HG03558 (cell line): ENCODE data around the gene TENM4.

Source experiments
- ATAC-seq: cut with Tn5 transposase; IDR thresholded peaks from one replicate; pipeline ENCODE4 v1.9.1; 2021; ENCODE audit warnings: moderate number of reproducible peaks; ENCODE audit not compliant: unreplicated experiment; ENCODE audit errors: extremely low read depth

Gene TENM4

DNA sequence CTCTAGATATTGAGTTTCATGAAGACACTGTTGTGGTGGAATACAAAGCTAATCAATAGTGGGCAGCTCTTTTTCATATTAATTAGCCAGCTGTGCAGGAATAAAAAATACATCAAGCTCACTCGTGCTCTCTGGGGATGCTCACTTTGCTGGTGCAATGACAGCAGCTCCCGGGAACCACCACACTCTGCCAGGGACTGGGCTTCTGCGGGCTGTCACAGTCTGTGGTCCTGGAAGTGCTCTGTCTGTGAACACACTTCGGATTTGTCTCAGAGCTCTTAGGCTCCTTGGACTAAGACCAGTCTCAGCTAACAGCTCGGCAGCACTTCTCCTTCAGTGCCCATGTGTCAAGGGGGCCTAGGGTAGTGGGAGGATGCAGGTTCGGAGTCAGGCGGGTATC is 393.5 kb downstream of the TENM4 start:
- ATAC-seq, result no peak

DNA sequence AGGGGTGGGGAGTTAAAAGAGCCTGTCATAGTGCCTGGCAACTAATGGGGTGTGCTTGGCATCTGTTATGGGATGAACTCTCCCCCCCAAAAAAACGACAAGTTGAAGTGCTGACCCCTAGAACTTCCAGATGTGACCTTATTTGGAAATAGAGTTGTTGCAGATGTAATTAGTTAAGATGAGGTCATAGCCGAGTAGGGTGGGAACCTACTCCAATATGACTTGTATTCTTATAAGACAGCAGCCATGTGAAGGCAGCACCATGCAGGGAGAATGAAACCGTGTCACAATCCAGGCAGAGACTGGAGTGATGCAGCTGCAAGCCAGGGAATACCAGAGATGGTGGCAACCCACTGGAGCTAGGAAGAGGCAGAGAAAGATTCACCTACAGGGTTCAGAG is 394.5 kb downstream of the TENM4 start:
- no peak for ATAC-seq

DNA sequence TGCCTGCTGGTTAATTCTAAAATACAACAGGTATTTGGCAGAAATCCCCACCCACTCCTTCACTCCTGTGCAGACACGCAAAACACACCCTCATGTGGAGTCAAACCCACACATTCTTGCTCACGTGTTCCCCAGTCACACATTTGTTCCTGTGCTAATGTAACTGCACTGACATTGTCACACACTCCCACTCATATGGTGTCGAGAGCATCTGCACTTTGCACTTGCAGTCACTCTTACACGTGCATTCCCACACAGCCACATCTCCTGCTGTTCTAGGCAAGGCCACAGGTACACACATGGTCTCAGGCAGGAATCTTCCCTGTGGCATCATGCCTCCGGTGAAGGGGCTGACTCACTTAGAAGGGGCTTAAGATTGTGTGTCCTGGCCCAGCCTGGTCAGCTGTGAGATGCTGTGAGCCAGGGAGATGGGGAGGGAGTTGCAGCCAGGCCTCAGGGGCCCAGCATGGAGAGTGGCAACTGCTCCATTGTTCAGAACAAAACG is 395.0 kb downstream of the TENM4 start:
- no peak for ATAC-seq

DNA sequence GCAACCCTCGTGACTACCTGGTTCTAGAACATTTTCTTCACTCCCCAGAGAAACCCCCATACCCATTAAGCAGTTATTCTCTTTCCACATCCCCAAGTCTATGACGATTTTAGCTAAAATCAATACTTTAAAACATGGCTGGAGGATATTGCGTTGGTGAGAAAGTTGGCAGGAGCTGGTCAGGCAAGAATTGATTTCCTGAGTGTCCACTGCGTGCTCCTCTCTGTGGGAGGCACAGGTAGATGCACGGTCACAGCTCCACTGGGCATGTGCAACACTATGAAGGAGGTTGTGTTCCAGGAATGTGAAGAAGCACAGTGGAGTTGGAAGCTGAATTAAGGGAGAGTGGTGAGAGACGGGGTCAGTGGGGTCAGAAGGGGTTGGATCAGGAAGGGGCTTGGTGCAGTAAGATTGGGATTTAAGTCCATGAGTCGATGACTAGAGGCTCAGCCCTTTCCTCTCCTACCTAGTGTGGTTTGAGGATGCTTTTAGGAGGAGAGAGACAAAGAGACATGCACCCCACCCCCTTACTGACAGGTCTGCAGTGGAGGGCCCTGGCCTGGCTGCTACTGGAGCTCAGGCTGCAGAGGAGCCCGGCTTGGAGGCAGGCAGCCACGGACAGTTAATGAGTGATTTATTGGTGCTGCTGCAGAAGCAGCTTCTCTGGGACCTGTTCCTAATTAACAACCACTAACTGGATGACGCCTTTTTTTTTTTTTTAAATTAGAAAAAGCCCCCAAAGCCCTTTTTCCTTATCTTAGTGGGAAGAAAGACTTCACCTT is 395.6 kb downstream of the TENM4 start:
- no peak for ATAC-seq

DNA sequence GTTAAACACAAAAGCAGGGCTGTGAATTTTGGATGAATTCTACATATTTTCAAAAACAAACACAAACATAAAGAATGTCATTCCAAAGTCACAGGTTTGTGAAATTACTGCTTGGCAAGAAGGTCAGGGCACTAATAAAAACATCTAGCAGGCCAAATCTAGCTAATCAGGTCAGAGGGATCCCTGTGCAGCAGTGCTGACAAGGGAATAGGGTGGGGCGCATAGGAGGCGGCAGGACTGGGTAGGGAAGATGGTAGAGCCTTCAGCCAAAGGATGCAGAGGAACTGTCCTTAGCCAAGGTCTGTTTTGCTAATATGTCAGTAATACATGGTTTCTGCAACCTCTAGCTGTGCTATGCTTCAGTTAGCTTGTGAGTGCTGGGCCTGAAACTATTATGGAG is 396.6 kb downstream of the TENM4 start:
- no peak for ATAC-seq

DNA sequence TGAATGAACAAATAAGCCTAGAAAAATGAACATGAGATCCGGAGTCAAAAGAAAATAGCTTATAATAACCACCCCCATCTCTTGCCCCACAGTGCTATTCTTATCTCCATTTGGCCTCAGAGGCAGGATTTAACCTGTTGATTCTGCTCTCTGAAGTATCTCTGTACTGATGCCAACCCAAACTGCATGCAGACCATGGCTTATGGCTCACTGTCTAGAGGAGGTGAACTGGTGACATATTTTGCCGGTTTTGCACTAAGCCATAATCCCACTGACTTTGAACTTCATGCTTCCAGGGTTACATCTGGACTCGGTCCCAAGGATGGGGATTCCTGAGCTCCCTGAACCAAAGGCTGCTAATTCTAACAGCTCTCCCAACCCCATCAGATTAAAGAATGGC is 397.1 kb downstream of the TENM4 start:
- ATAC-seq, result no peak

DNA sequence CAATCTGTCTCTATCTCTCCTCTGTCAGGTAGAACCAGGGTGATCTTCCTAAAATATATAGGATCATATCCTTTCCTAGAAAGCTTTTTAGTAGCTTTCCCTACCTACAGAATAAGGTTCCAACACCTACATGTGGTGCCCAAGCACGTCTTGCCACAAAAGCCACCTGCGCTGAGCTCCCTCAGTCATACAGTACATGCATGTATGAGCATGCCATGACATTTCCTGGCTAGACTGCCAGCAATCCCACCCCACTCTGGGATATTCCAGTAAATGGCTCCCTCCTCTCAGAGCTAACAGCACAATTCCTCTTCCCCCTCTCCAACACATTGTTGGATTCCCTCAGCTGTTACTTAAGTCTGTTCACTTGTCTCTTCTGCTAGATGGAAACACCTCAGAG is 398.0 kb downstream of the TENM4 start:
- no peak for ATAC-seq

DNA sequence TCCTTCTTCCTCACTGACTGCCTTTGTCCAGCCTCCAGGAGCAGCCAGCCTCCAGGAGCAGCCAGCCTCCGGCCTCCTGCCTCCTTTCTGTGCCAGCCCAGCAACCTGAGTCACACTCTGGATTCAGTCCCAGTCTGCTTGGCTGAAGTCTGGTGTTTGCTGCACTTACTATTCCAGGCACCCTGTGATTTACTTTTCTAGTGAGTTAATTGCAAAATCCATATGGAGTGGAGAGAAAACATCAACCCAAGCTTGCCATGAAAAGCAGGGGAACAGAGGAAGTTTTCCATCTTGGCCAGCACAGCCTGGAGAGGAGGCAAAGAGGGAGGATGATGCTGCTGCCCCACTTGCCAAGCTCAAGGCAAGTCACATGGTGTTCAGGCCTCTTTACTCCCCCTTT is 400.5 kb downstream of the TENM4 start:
- ATAC-seq, result no peak

DNA sequence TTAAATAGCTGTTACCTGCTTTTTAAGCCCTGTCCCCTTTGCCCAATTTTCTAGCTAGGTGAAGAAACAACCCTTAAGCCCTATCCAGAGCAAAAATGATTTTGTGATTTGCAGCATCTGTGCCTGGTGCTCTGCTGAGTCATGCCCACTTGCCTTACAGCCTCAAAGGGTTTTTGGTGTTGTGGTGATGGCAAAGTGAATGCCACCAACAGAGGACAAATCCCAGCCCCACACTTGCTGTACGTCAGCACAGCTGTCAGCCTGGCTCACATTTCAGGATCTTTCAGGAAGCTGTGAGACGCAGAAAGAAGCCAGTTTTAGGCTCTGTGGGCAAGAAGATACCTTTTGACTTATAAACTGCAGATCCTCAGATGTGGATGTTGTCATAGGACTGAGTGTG is 401.7 kb downstream of the TENM4 start:
- ATAC-seq, result no peak

DNA sequence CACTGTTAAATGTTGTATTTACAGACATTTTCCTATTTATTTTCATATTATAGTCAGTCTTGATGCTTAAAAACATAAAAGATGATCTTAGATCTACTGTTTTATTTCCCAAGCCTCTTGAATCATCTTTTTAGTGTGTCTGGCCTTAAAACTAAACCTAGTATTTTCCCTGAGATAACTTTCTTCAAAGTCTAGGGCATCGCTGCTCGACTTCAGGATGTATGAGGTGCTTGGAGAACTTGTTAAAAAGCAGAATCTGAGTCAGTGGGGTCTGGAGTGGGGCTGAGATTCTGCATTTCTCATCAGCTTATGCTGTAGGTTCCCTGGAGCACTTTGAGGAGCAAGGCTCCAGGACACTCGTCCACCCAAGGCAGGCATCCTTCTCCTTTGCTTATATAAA is 404.9 kb downstream of the TENM4 start:
- ATAC-seq, result no peak

DNA sequence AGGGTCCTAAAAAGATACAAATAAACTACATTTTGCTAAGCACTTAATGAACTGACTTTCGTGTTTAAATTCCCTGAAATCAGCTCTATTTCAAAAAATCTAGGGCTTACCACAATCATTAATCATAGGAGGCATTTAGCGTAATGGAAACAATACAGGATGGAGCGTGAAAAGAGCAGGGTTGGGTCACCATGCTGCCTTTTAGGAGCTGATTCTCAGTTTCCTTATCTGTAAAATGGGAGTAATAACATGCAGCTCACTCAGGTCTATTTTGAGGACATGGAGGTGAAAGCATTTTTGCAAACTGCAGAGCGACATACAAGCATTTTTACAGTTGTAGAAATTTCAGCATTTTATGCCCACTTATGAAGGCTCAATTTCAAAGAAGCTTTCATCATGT is 407.0 kb downstream of the TENM4 start:
- no peak for ATAC-seq

DNA sequence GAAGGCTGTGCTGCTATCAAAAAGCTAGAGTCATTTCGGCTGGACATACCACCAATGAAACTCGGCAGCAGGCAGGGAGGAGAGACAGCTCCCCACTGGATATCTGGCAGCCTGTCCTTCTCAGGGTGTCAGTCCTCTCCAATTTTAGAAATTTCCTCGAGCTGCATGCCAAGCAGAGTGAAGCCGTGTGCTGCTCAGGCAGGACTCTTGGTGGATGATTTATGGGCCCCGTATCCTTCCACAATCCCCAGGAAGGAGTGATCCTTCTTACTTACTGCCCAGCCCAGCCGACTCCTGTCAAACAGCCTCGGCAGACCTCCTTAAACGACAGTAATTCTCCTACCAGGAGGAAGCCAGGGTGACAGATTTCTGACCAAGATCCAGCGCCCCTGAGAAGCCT is 410.4 kb downstream of the TENM4 start:
- no peak for ATAC-seq

DNA sequence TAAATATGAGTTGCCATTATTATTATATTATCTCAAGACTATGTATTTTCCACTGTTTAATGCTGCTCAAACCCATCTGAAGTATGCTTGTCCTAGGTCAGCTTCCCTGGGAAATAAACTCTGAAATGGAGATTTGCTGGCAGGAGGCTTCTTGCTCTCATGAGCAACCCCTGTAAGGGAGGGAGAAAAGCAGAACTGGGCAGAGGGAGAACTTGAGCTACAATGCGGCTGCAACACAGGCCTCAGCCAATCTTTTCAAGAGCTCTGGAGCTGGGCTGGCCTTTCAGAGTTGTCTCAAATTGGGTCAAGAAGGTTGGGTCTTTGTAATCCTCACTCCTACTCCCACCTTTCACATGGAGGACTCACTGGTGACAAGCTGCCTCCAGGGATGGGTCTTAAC is 412.6 kb downstream of the TENM4 start:
- ATAC-seq, result no peak

DNA sequence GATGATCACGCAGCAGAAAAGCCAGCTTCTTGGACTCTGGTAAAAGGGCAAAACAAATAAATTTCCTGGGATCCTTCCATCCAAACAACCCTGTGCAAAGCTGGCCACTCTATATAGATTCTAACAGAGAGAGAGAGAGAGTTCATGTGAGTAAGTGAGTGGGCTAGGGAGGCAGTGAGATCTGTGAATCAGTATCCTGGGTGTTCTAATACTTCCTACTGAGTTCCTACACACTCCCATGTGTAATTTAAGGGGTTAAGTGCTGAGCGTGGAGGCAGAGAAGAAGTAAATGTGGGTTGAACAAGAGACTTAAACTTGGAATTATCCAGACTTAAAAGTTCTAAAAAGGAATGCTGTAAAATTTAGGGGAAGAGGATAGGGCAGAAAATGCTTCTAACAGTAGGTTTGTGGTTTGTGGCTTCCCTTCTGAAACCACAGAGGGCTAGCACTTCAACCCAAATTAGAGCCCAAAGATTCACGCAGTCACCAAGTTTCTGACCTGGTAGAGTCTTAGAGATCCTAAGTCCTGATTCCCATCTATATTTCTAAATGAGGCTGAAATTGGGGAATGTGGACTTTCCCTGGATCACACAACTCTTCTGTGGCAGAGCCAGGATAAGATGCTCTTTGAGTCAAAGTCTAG is 413.9 kb downstream of the TENM4 start:
- no peak for ATAC-seq

DNA sequence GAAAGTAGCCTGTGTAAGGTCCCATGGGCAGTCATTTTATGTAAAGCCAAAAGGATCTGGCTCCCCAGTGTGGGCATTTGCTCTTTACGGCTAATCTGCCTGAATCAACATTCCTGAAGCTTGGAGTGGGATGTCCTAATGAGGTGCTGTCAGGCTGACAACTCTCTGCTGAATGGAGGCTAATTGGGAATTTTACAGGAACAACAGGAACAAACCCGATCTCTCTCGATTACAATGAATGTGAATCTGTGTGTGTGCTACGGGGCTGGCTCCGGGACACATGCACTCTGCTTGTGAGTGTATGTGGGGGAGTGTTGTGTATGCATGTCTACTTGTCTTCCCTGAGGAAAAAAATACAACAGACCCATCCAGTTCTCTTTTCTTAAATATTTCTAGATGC is 415.2 kb downstream of the TENM4 start:
- no peak for ATAC-seq

DNA sequence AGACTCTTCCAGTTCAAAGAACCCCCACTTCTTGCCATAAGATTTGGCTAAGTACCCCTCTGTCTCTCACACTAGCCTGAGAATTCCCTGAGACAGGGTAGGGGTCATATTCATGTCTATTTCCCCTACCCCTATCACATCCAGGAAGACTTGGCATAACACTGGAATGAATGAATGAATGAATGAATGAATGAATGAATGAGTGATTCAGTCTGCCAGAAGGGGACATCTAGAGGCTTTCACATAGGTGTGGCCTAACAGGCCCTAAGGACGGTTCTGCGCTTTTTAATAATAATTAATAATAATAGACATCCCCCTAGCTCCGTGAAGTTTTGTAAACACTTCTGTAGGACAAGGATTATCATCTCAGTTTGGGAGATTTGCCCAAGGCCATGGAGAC is 415.7 kb downstream of the TENM4 start:
- ATAC-seq, result no peak

DNA sequence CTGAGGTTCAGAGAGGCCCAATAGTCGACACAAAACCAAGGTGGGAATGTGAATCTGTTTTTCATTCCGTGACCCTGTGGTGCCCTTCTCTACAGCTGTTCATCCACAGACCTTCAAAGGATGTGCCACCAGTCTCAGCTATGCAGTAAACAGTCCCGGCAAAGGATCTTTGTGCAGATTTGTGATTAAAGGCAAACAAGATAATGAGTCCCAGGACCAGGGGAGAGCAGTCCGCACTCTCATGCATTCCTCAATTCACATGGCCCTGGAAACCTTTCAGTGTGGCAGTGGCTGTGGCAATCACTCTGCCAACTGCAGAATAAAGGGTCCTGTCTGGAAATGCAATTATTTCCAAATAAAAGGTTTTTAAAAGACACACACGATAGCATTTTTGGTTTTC is 418.6 kb downstream of the TENM4 start:
- no peak for ATAC-seq

DNA sequence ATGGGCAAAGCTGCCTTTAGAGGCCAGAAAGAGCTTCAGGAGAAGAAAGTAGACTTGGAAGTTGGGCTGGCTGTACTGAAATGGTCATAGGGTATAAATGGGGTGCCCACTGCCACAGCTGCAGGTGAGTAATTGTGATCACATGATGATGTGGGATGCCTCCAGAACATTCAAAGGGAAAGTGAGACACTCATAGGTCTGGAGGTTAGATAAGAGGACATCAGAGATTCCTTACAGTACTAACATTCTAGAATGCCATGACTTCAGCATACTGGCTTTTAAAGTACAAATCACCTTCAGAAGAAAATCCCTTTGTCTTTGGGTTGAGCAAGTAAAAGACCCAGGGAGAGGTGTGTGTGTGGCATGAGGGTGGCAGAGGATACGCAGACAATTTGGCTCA is 419.2 kb downstream of the TENM4 start:
- no peak for ATAC-seq

DNA sequence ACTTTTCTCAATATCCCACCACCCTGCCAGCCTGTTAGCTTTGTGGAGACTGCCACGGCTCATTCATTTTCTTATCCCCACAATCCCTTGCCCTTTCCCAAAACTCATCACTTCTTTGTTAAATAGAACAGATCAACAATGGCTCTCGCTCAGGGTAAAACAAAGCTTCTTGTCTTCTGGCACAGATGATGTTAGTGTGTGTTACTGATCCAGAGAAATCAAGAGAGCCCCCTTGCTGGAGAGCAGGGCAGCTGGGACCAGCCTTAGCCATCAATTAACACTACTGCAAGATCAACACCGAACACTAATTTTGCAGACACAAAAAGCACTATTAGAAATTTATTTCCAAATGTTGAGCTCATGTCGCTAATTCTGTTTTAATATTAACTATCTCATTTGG is 420.9 kb downstream of the TENM4 start:
- no peak for ATAC-seq

DNA sequence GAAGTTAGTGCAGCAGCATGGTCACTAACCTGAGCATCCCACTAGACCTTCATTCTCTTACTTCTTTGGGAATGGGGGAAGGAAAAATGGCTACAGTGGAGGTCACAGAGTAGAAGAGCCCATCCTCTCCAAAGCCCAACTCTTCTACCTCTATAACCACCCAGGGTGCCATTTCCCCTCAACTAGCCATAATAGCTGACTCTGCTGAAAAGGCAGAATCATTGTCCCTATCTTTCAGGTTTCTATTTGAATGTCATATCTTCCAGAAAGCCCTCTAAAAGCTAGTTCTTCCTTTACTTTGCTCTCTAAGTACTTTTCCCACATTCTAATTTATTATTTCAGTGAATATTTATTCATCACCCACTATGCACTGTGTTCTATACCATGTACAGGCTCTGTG is 421.6 kb downstream of the TENM4 start:
- ATAC-seq, result no peak

DNA sequence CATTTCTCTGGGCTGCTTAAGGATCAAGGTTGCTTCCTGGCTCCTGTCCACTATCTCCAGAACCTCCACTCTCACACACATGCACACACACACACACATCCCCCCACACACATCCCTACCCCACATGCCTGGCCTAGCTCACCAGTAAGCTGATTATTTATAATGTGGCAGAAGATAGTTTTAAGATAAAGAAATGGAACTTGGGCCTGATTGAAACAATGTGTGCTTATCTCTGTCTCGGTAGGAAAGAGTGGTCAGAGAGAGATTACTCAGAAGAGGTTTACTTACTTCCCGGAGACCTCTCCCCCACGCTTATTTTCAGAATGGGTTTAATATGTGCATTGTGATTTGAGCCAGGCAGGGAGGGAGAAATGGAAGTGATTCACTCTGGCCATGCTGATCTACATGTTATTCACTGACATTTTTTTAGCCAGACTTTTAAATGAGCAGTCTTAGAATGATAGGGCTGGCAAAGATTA is 422.4 kb downstream of the TENM4 start:
- ATAC-seq, result no peak

DNA sequence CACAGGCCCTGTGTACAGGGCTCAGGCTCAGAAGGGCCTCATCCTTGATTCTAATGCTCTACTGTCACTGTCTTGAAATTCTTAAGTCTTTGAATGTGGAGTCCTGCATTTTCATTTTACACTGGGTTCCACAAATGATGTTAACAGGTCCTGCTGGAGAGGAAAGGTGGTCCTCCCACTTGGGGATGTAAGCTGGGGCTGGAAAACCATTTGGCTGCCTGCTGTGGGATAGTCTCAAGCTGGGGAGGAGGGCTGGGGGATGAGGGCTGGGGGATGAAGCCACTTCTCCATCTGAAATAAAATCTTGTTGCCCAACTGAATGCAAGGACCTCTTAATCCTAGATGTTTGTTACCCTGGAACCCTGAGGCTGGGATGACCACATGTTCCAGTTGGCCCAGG is 423.0 kb downstream of the TENM4 start:
- ATAC-seq, result no peak
